Large intestine (tissue), 3 donors: ENCODE measurements around the gene CACNB3. TPM values are rescaled to one million over a fixed set of nuclear protein-coding genes. Genes with fewer than 3 reads are reported as not detected.
"Not testable (repeated sequence)": the region's sequence is repeated elsewhere in the genome, so short reads cannot be mapped to it uniquely, and the experiment has no call there.

Source experiments
- DNase-seq, 2 donors: peaks; one replicate each; pipeline versions ENCODE4 v3.0.0 to v3.0.0-alpha.2; 2013
- H3K27ac ChIP-seq: one replicate; pipeline ENCODE4 v1.5.1; 2013; ENCODE audit warnings: low read length
- H3K27me3 ChIP-seq: 2 replicates; pipeline ENCODE4 v1.6.1; 2013; ENCODE audit warnings: low read length; ENCODE audit not compliant: control insufficient read depth, insufficient read depth
- H3K36me3 ChIP-seq: 2 replicates; pipeline ENCODE4 v1.6.1; 2013; ENCODE audit warnings: low read length; ENCODE audit not compliant: control insufficient read depth, insufficient read depth
- H3K4me1 ChIP-seq: one replicate; pipeline ENCODE4 v1.6.1; 2013; ENCODE audit warnings: low read length; ENCODE audit not compliant: control insufficient read depth, insufficient read depth
- H3K4me3 ChIP-seq: one replicate; pipeline ENCODE4 v1.5.1; 2013; ENCODE audit warnings: low read length
- H3K9me3 ChIP-seq: one replicate; pipeline ENCODE4 v1.6.1; 2013; ENCODE audit warnings: mild to moderate bottlenecking, low read depth, low read length, moderate library complexity; ENCODE audit not compliant: control insufficient read depth
- WGBS: methylation state at CpG from one replicate; pipeline ENCODE4 v1.1.5; 2013; ENCODE audit warnings: low lambda C conversion rate; ENCODE audit not compliant: insufficient coverage; 5-methylcytosine and 5-hydroxymethylcytosine counted together
- polyA plus RNA-seq: library from polyadenylated mRNA; unstranded; fragments of 120-200 nt; gene quantifications from one replicate; pipeline ENCODE4 v1.2.1, GENCODE V29; 2013

CACNB3 gene
- polyA plus RNA-seq, 1 donor: 20.6 TPM

DNA sequence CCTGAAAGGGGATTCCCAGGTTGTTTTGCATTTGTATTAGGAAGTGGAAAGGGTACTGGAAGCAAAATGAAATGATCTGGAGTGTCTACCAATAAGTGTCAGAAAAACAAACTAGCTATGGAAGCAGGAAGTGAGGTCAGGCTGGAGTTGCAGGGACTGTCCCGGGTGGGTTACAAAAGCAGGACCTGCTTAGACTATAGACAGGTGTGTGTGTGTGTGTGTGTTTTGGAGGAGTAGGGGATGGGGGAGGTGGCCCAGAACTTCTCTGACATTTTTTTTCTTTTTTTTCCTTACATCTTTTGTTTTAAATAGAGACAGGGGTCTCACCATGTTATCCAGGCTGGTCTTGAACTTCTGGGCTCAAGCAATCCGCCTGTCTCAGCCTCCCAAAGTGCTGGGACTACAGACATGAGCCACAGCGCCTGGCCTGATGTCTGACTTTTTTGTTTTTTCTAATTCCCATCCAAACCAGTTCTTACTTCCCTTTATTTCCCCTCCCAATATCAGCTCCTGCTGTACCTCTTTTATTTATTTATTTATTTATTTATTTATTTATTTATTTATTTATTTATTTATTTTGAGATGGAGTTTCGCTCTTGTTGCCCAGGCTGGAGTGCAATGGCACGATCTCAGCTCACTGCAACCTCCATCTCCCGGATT is 47.9 kb downstream of the CACNB3 start:
- WGBS: no CpG with 5 or more reads among the region's 6 CpGs
- no peak for DNase-seq
- H3K36me3 ChIP-seq: peaks cover 2% of the 10 kb centered on the region
- no peaks in the 10 kb centered on the region for H3K9me3 ChIP-seq
- H3K27ac ChIP-seq: no peak overlapping the region
- H3K4me3 ChIP-seq: peak overlapping the region; percentile 66
- H3K27me3 ChIP-seq: peaks cover 7% of the 10 kb centered on the region
- peaks cover 7% of the 10 kb centered on the region for H3K4me1 ChIP-seq

DNA sequence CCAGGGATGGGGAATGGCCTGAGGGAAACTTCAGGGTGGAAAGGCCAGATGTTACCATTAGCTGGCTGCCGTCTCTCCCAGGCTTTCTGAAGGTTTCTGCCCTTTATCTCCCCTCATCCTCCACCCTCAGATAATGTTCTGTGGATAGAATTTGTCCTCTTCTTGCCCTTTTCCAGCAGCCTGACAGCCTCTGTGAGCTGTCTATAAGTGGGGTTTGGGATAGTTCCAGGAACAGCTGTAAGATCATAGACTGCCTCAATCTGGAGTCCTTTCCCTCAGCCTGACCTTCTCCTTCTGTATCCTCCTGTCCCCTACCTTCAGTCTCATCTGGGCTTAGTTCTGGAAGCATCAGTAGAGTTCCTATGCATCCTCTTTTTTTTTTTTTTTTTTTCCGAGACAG is 50.2 kb downstream of the CACNB3 start:
- Histone ChIP-seq H3K36me3 (no peaks in the 10 kb centered on the region), H3K27ac (no peak overlapping the region), H3K4me3 (no peak overlapping the region), H3K9me3 (no peaks in the 10 kb centered on the region), H3K4me1 (peaks cover 7% of the 10 kb centered on the region), H3K27me3 (peaks cover 7% of the 10 kb centered on the region)
- WGBS: no CpG with 5 or more reads among the region's 2 CpGs
- no peak for DNase-seq

DNA sequence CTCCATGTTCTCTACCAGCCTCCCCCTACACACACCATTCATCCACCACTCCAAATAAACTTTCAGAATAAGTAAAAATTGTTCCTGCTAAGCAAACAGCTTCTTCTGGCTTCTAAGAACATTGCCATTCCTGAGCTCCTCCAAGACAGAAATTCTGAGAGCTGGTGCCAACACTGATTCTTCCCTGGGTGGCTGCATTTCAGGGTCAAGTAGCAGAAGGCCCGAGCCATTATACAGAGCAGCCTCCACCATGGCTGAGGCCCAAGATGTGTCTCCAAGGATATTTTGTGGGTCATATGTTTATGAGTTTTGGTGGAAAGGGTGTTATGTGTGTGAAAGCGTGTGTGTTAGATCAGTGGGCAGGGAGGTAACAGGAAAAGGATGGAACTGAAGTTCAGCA is 50.9 kb downstream of the CACNB3 start:
- Histone ChIP-seq H3K9me3 (no peaks in the 10 kb centered on the region), H3K27me3 (peaks cover 4% of the 10 kb centered on the region), H3K27ac (no peak overlapping the region), H3K4me1 (peaks cover 7% of the 10 kb centered on the region), H3K4me3 (no peak overlapping the region), H3K36me3 (no peaks in the 10 kb centered on the region)
- no peak for DNase-seq
- WGBS: no CpG with 5 or more reads among the region's 2 CpGs

DNA sequence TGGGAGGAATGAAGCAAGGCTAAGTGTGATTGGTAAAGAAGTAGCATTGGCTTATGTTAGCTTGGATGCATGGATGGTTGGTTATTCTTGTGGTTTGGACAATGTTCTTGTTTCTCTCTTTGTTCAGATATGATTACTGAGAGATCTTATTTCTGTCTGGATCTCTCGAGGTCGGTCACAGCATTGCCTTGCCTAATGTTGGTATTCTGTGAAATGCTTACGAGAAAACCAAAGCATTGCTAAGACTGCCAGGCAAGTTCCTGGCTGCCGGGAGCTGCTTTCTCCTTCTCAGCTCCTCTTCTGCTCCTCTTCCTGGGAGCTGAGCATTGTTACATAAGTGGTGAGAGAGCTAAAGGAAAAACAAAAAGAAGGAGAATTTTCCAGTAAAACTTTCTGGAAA is 54.8 kb downstream of the CACNB3 start:
- no peaks in the 10 kb centered on the region for H3K36me3 ChIP-seq
- no peaks in the 10 kb centered on the region for H3K27me3 ChIP-seq
- no peaks in the 10 kb centered on the region for H3K4me1 ChIP-seq
- no CpG with 5 or more reads among the region's 4 CpGs for WGBS
- H3K4me3 ChIP-seq: no peak overlapping the region
- H3K9me3 ChIP-seq: no peaks in the 10 kb centered on the region
- H3K27ac ChIP-seq: no peak overlapping the region
- no peak for DNase-seq

DNA sequence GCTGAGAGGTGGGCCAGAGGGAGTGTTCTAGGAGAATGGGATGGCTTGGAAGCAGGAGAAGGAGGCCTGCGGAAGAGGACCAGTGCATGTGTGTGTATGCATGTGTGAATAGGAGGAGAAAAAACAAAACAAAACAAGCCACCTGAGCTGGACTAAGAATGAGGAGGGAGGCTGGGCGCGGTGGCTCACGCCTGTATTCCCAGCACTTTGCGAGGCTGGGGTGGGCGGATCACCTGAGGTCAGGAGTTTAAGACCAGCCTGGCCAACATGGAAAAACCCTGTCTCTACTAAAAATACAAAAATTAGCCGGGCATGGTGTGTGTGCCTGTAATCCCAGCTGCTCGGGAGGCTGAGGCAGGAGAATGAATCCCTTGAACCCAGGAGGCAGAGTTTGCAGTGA is 55.2 kb downstream of the CACNB3 start:
- DNase-seq: not testable (repeated sequence)

DNA sequence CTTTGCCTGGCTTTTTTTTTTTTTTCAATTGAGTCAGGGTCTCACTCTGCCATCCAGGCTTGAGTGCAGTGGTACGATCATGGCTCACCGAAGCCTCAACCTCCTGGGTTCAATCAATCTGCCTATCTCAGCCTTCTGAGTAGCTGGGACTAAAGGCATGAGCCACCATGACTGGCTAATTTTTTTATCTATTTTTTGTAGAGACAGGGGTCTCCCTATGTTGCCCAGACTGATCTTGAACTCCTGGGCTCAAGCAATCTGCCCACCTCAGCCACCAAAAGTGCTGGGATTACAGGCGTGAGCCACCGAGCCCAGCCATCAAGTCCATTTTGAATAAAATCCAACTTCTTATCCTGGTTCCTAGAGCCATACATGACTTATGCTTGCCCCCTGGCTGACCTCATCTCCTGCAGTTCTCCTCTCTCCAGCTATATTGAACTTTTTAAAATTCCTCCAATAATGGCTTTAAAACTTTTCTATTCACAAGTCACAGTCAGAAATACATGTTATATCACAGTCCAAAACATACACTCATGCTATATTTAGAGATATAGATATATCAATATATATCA is 57.7 kb downstream of the CACNB3 start:
- DNase-seq: no peak
- H3K27ac ChIP-seq: no peak overlapping the region
- no peaks in the 10 kb centered on the region for H3K9me3 ChIP-seq
- H3K27me3 ChIP-seq: no peaks in the 10 kb centered on the region
- no peaks in the 10 kb centered on the region for H3K36me3 ChIP-seq
- no peaks in the 10 kb centered on the region for H3K4me1 ChIP-seq
- H3K4me3 ChIP-seq: no peak overlapping the region
- no CpG with 5 or more reads among the region's 4 CpGs for WGBS

More for the DNA sequence above, 55.2 kb downstream of the CACNB3 start:
- H3K9me3 ChIP-seq, H3K27ac ChIP-seq, H3K4me1 ChIP-seq, H3K27me3 ChIP-seq, H3K36me3 ChIP-seq, H3K4me3 ChIP-seq: not testable (repeated sequence)
- WGBS: no CpG with 5 or more reads among the region's 8 CpGs

Other genes with a start within 250 kb of the CACNB3 start
- not detected for gene LALBA, start 248.4 kb upstream of the CACNB3 start, polyA plus RNA-seq
- gene KANSL2, start 136.3 kb upstream of the CACNB3 start, polyA plus RNA-seq: 33.8 TPM
- gene CCNT1, start 101.8 kb upstream of the CACNB3 start, polyA plus RNA-seq: 20.8 TPM
- gene ADCY6, start 29.4 kb upstream of the CACNB3 start, polyA plus RNA-seq: 54.2 TPM
- 90.9 TPM for gene DDX23, start 33.7 kb downstream of the CACNB3 start, polyA plus RNA-seq
- gene RND1, start 47.4 kb downstream of the CACNB3 start, polyA plus RNA-seq: 1.3 TPM
- gene FKBP11, start 107.0 kb downstream of the CACNB3 start, polyA plus RNA-seq: 55.3 TPM
- gene ARF3, start 139.0 kb downstream of the CACNB3 start, polyA plus RNA-seq: 92.4 TPM
- gene WNT10B, start 153.2 kb downstream of the CACNB3 start, polyA plus RNA-seq: 0.33 TPM
- gene WNT1, start 159.8 kb downstream of the CACNB3 start, polyA plus RNA-seq: not detected
- gene DDN, start 180.9 kb downstream of the CACNB3 start, polyA plus RNA-seq: 0.43 TPM
- gene PRKAG1, start 200.3 kb downstream of the CACNB3 start, polyA plus RNA-seq: 66.8 TPM
- 46.1 TPM for gene KMT2D, start 242.3 kb downstream of the CACNB3 start, polyA plus RNA-seq